Neural progenitor cell (in vitro differentiated cells): ENCODE measurements around the gene RFX8.

Experiments used
- CTCF ChIP-seq: fragments of 200-600 bp; sonication (generic); IDR thresholded peaks from 2 replicates; pipeline ENCODE4 v1.5.1; 2017; ENCODE audit warnings: antibody characterized with exemption, mild to moderate bottlenecking
- EZH2 ChIP-seq: fragments of 200-600 bp; sonication (generic); IDR thresholded peaks from 2 replicates; pipeline ENCODE4 v1.6.1; 2017; ENCODE audit warnings: antibody characterized with exemption, mild to moderate bottlenecking, moderate library complexity

- no peak for TF ChIP-seq CTCF
- no peak for TF ChIP-seq EZH2
These were observed 58.3 kb downstream of the RFX8 start for GRCh38 chr2:101416609-101417008.
